ENCODE data around the gene AFAP1.

Gene AFAP1

DNA sequence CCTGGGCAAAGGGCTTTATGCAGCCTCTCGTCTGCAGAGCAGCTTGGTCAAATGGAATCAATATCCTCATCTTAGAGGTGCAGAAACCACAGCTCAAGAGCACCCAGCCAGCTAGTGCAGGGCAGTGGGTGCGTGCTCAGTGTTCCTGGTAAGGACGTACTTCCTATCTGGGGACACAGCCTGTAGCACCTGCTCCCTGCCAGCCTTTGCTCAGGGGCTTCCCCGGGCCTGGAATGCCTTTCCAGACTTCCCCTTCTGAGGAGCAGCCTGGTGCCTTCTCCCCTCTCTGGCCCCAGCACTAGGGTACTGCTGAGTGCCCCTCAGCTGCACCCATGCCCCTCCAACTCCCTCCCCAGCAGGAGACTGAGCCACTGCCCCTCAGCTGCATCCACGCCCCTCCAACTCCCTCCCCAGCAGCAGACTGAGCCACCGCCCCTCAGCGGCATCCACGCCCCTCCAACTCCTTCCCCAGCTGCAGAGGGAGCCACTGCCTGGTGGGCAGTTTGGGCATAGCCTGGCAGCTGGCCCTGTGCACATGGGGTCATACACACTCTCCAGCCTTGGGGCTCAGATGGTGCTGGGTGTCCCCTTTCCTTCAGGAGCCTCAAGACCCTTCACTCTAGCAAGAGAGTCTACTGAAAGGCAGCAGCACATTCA, 42.2 kb upstream of the AFAP1 start:
- H3K23ac ChIP-seq (ENCODE audit: low read length), result no peak overlapping the region
- no peak overlapping the region for H2AK5ac ChIP-seq (ENCODE audit: low read length)
- DNase-seq, result no peak
- no peak overlapping the region for H2BK5ac ChIP-seq (ENCODE audit: low read depth, low read length, poor library complexity)
- H3K4me3 ChIP-seq (ENCODE audit: low read depth, low read length), result no peak overlapping the region
- H3K79me1 ChIP-seq (ENCODE audit: low read length), result no peaks in the 10 kb centered on the region
- no peak overlapping the region for H3K4ac ChIP-seq (ENCODE audit: low read depth, low read length)
- H2AFZ ChIP-seq (ENCODE audit: insufficient read depth, low read length, poor library complexity), result no peak overlapping the region
- H3K27ac ChIP-seq (ENCODE audit: low read depth, low read length), result no peak overlapping the region
- H3K4me1 ChIP-seq (ENCODE audit: control insufficient read depth in 1 of 2, insufficient read depth in 2 of 2, low read length in 2 of 2), result peaks cover 9 to 14% of the 10 kb centered on the region in 2 experiments
- no peaks in the 10 kb centered on the region for H3K27me3 ChIP-seq (ENCODE audit: insufficient read depth, low read length)
- no peaks in the 10 kb centered on the region for H3K79me2 ChIP-seq (ENCODE audit: control insufficient read depth, insufficient read depth, low read length, poor library complexity)
- H2BK120ac ChIP-seq (ENCODE audit: insufficient read depth, low read length, poor library complexity), result no peak overlapping the region
- no peak overlapping the region for H4K12ac ChIP-seq (ENCODE audit: low read depth, low read length)
- WGBS (ENCODE audit: extremely low coverage, insufficient coverage, insufficient read length), result no CpG with 5 or more reads among the region's 8 CpGs
- no peak overlapping the region for H3K14ac ChIP-seq (ENCODE audit: low read length)
- no peak overlapping the region for H4K8ac ChIP-seq (ENCODE audit: low read depth, low read length)
- no peak overlapping the region for H2BK12ac ChIP-seq (ENCODE audit: low read length)
- no peaks in the 10 kb centered on the region for H3K36me3 ChIP-seq (ENCODE audit: control insufficient read depth in 1 of 2, insufficient read depth in 2 of 2, low read length in 2 of 2)
- no peak overlapping the region for H3K18ac ChIP-seq (ENCODE audit: low read length)
- H3K9me3 ChIP-seq (ENCODE audit: insufficient read depth, low read depth, low read length), result peaks cover 4% of the 10 kb centered on the region
- no peak overlapping the region for H3K9ac ChIP-seq (ENCODE audit: low read length)
- H3K4me2 ChIP-seq (ENCODE audit: low read length), result no peak overlapping the region
- no peak overlapping the region for H4K91ac ChIP-seq (ENCODE audit: low read depth, low read length)

DNA sequence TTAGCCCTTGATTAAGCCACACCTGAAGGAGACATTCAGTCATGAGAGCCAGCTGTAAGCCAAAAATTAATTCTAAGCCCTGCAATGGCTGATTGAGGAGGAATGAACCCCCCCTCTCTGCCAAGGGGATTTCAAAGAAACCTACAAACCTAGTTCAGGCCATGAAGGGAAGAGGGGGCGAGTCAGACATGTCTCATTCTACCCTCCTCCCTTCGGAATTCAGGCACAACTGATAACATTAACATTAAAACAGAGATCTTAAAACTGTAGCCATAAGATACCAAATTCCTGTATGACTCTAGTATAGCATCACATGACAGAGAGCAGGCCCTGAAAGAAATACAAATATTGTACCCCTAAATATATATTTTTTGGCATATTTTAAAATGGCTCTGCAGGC, 40.4 kb upstream of the AFAP1 start:
- Histone ChIP-seq H3K23ac (ENCODE audit: low read length) (no peak overlapping the region), H2AFZ (ENCODE audit: insufficient read depth, low read length, poor library complexity) (no peak overlapping the region), H3K79me1 (ENCODE audit: low read length) (no peaks in the 10 kb centered on the region), H4K12ac (ENCODE audit: low read depth, low read length) (no peak overlapping the region), H3K9ac (ENCODE audit: low read length) (no peak overlapping the region), H3K27ac (ENCODE audit: low read depth, low read length) (no peak overlapping the region), H3K27me3 (ENCODE audit: insufficient read depth, low read length) (no peaks in the 10 kb centered on the region), H3K14ac (ENCODE audit: low read length) (no peak overlapping the region), H2BK12ac (ENCODE audit: low read length) (no peak overlapping the region), H3K18ac (ENCODE audit: low read length) (no peak overlapping the region), H3K4me1 (ENCODE audit: control insufficient read depth in 1 of 2, insufficient read depth in 2 of 2, low read length in 2 of 2) (peaks cover 9 to 14% of the 10 kb centered on the region in 2 experiments), H2AK5ac (ENCODE audit: low read length) (no peak overlapping the region), H3K4me3 (ENCODE audit: low read depth, low read length) (no peak overlapping the region), H4K8ac (ENCODE audit: low read depth, low read length) (no peak overlapping the region), H2BK120ac (ENCODE audit: insufficient read depth, low read length, poor library complexity) (no peak overlapping the region), H3K9me3 (ENCODE audit: insufficient read depth, low read depth, low read length) (peaks cover 4% of the 10 kb centered on the region), H3K36me3 (ENCODE audit: control insufficient read depth in 1 of 2, insufficient read depth in 2 of 2, low read length in 2 of 2) (no peaks in the 10 kb centered on the region), H2BK5ac (ENCODE audit: low read depth, low read length, poor library complexity) (no peak overlapping the region), H3K4ac (ENCODE audit: low read depth, low read length) (no peak overlapping the region), H4K91ac (ENCODE audit: low read depth, low read length) (no peak overlapping the region), H3K4me2 (ENCODE audit: low read length) (no peak overlapping the region), H3K79me2 (ENCODE audit: control insufficient read depth, insufficient read depth, low read length, poor library complexity) (no peaks in the 10 kb centered on the region)
- WGBS (ENCODE audit: extremely low coverage, insufficient coverage, insufficient read length), result no CpG with 5 or more reads among the region's 2 CpGs
- no peak for DNase-seq

DNA sequence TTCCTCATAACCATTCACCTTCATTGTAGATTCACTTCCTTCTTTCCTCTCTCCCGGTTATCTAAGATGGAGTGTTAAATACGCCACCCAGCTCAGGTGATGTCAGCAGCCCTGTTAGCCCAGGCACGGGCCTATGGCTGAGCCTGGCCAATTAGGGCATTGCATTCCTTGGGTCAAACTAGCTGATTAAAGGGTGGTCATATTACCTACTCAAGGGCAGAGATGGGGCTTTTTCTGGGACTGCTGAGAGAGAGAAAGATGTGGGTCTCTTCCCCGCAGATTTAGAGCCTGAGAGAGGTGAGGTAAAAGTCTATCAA, 39.9 kb upstream of the AFAP1 start:
- Histone ChIP-seq H3K4me3 (ENCODE audit: low read depth, low read length) (no peak overlapping the region), H4K8ac (ENCODE audit: low read depth, low read length) (no peak overlapping the region), H3K4me2 (ENCODE audit: low read length) (no peak overlapping the region), H4K91ac (ENCODE audit: low read depth, low read length) (no peak overlapping the region), H3K79me2 (ENCODE audit: control insufficient read depth, insufficient read depth, low read length, poor library complexity) (no peaks in the 10 kb centered on the region), H3K4ac (ENCODE audit: low read depth, low read length) (no peak overlapping the region), H2BK12ac (ENCODE audit: low read length) (no peak overlapping the region), H3K79me1 (ENCODE audit: low read length) (no peaks in the 10 kb centered on the region), H3K27ac (ENCODE audit: low read depth, low read length) (no peak overlapping the region), H3K14ac (ENCODE audit: low read length) (no peak overlapping the region), H2AK5ac (ENCODE audit: low read length) (no peak overlapping the region), H2BK120ac (ENCODE audit: insufficient read depth, low read length, poor library complexity) (no peak overlapping the region), H3K9me3 (ENCODE audit: insufficient read depth, low read depth, low read length) (peaks cover 4% of the 10 kb centered on the region), H3K36me3 (ENCODE audit: control insufficient read depth in 1 of 2, insufficient read depth in 2 of 2, low read length in 2 of 2) (no peaks in the 10 kb centered on the region), H3K27me3 (ENCODE audit: insufficient read depth, low read length) (no peaks in the 10 kb centered on the region), H3K4me1 (ENCODE audit: control insufficient read depth in 1 of 2, insufficient read depth in 2 of 2, low read length in 2 of 2) (peaks cover 9 to 14% of the 10 kb centered on the region in 2 experiments), H3K9ac (ENCODE audit: low read length) (no peak overlapping the region), H4K12ac (ENCODE audit: low read depth, low read length) (no peak overlapping the region), H3K23ac (ENCODE audit: low read length) (no peak overlapping the region), H2AFZ (ENCODE audit: insufficient read depth, low read length, poor library complexity) (no peak overlapping the region), H3K18ac (ENCODE audit: low read length) (no peak overlapping the region), H2BK5ac (ENCODE audit: low read depth, low read length, poor library complexity) (no peak overlapping the region)
- no peak for DNase-seq
- WGBS (ENCODE audit: extremely low coverage, insufficient coverage, insufficient read length), result no CpG with 5 or more reads among the region's 4 CpGs

DNA sequence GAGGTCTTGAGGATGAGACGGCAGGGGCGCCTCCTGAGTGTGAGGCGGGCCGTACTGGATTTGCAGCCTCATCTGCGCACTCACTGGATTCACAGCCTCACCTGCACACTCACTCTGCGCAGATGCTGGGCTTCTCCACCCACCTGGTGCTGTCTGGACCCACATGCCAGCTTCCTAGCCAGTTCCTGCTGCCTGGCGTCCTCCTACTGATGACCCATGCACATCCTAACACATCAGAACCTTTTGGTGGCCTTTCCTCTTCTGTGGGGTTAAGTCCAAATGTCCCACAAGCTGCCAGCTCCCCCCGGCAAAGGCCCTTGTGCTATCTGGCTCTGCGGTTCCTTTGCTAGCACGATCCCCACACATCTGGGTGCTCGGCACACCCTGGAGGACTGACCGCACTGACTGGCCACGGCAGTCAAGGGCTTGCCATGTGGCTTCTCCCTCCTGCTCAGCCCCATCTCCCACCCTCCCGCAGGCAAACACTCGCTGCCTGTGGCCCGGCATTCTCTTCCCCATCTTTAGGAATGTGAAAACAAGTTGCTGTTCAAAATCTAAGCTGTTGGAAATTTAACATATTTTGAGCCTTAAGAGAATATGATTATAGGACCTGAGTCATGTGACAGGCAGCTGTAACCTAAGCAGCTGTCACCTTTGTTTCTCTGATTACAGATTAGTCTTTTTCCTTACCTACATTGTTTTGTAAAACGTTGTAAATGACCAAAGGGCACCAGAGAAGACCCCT, 39.4 kb upstream of the AFAP1 start:
- Histone ChIP-seq H3K14ac (ENCODE audit: low read length) (no peak overlapping the region), H3K9me3 (ENCODE audit: insufficient read depth, low read depth, low read length) (peaks cover 4% of the 10 kb centered on the region), H2AK5ac (ENCODE audit: low read length) (peak overlapping the region; percentile 64), H3K4me3 (ENCODE audit: low read depth, low read length) (no peak overlapping the region), H4K12ac (ENCODE audit: low read depth, low read length) (no peak overlapping the region), H2BK12ac (ENCODE audit: low read length) (peak overlapping the region; percentile 41), H3K23ac (ENCODE audit: low read length) (no peak overlapping the region), H2BK5ac (ENCODE audit: low read depth, low read length, poor library complexity) (no peak overlapping the region), H3K4me1 (ENCODE audit: control insufficient read depth in 1 of 2, insufficient read depth in 2 of 2, low read length in 2 of 2) (peaks cover 9 to 14% of the 10 kb centered on the region in 2 experiments), H3K79me2 (ENCODE audit: control insufficient read depth, insufficient read depth, low read length, poor library complexity) (no peaks in the 10 kb centered on the region), H3K4me2 (ENCODE audit: low read length) (no peak overlapping the region), H3K18ac (ENCODE audit: low read length) (no peak overlapping the region), H2AFZ (ENCODE audit: insufficient read depth, low read length, poor library complexity) (no peak overlapping the region), H3K27ac (ENCODE audit: low read depth, low read length) (no peak overlapping the region), H3K79me1 (ENCODE audit: low read length) (no peaks in the 10 kb centered on the region), H3K27me3 (ENCODE audit: insufficient read depth, low read length) (no peaks in the 10 kb centered on the region), H3K36me3 (ENCODE audit: control insufficient read depth in 1 of 2, insufficient read depth in 2 of 2, low read length in 2 of 2) (no peaks in the 10 kb centered on the region), H4K91ac (ENCODE audit: low read depth, low read length) (peak overlapping the region; percentile 5), H2BK120ac (ENCODE audit: insufficient read depth, low read length, poor library complexity) (no peak overlapping the region), H3K4ac (ENCODE audit: low read depth, low read length) (no peak overlapping the region), H3K9ac (ENCODE audit: low read length) (no peak overlapping the region), H4K8ac (ENCODE audit: low read depth, low read length) (no peak overlapping the region)
- WGBS (ENCODE audit: extremely low coverage, insufficient coverage, insufficient read length), result no CpG with 5 or more reads among the region's 17 CpGs
- peak; percentile 66 to 79 for DNase-seq
